Activated CD8-positive, alpha-beta T cell treated with anti-CD3 and anti-CD28 coated beads for 36 hours (primary cell): ENCODE measurements around the gene LEUTX. TPM values are rescaled to one million over a fixed set of nuclear protein-coding genes. Genes with fewer than 3 reads are reported as not detected.
A peak's percentile ranks its signal among the peaks of the same experiment; 100 is the strongest.

Experiments used
- ATAC-seq: fragments of 200-7000 bp; cut with Tn5 transposase; one replicate; pipeline ENCODE4 v1.10.0; 2021; ENCODE audit warnings: mild to moderate bottlenecking, moderate library complexity
- CTCF ChIA-PET: fragments of 350-600 bp; sonication (Branson Sonifier 250); formaldehyde crosslinking; loops from one replicate; lab custom pipeline; 2021; ENCODE audit warnings: antibody characterized with exemption; lab: Charles Lee
- POLR2A ChIA-PET: fragments of 350-600 bp; sonication (Branson Sonifier 250); formaldehyde crosslinking; loops from one replicate; lab custom pipeline; 2021; ENCODE audit warnings: antibody characterized with exemption; lab: Charles Lee
- DNase-seq: peaks from one replicate; pipeline ENCODE4 v3.0.0-alpha.2; 2020
- H3K27ac Mint-ChIP-seq: one replicate; pipeline ENCODE4 v1.8.0; 2021; ENCODE audit warnings: mild to moderate bottlenecking, mixed read lengths
- H3K27me3 Mint-ChIP-seq: one replicate; pipeline ENCODE4 v1.8.0; 2021; ENCODE audit warnings: mixed read lengths
- H3K36me3 Mint-ChIP-seq: one replicate; pipeline ENCODE4 v1.8.0; 2021; ENCODE audit warnings: low read depth, mixed read lengths
- H3K4me1 Mint-ChIP-seq: one replicate; pipeline ENCODE4 v1.8.0; 2021; ENCODE audit warnings: low read depth, mixed read lengths
- H3K4me3 Mint-ChIP-seq: one replicate; pipeline ENCODE4 v1.8.0; 2021; ENCODE audit warnings: mild to moderate bottlenecking, moderate library complexity, mixed read lengths
- H3K9me3 Mint-ChIP-seq: one replicate; pipeline ENCODE4 v1.8.0; 2021; ENCODE audit warnings: mixed read lengths
- CTCF ChIP-seq: fragments of 200-600 bp; IDR thresholded peaks from one replicate; pipeline ENCODE4 v1.8.0; 2022; ENCODE audit warnings: antibody characterized with exemption, mild to moderate bottlenecking
- intact Hi-C: fragments of 100-400 bp; cut with micrococcal nuclease; formaldehyde crosslinking; loops from one replicate; pipeline ENCODE4 v1.10.0; 2022
- microRNA-seq: library from miRNA; unstranded; fragments of <30 nt; microRNA quantifications from one replicate; pipeline ENCODE4 v1.2.0, GENCODE V29; 2022; ENCODE audit warnings: borderline microRNAs expressed, borderline replicate concordance
- total RNA-seq, 2 experiments: library from RNA; stranded (reverse); gene quantifications; one replicate each; pipeline ENCODE4 v1.2.3, GENCODE V29; 2021

The LEUTX gene
- total RNA-seq, 2 experiments from 2014 or later = not detected

- DNase-seq (peak; percentile 99), ATAC-seq (peak; percentile 86)
- CTCF ChIA-PET = interaction anchor here (1.1 to 2.1 kb wide), 4 partner anchors 11 to 137 kb away, joined by 3 to 37 read pairs (median 6); partner anchors contain the start of genes FBL and PSMC4
- TF ChIP-seq CTCF = no peak
- H3K27ac Mint-ChIP-seq = peak within 1 kb of the TSS; percentile 88
- POLR2A ChIA-PET = interaction anchor here (0.6 to 2.1 kb wide), 8 partner anchors 8 to 224 kb away, joined by 3 to 21 read pairs (median 3); partner anchors contain the start of gene FBL
- no peaks in the 10 kb centered on the region for H3K27me3 Mint-ChIP-seq
- peaks cover 31% of the 10 kb centered on the region for H3K4me1 Mint-ChIP-seq
- no peaks in the 10 kb centered on the region for H3K9me3 Mint-ChIP-seq
- peaks cover 71% of the 10 kb centered on the region for H3K36me3 Mint-ChIP-seq
- peak within 1 kb of the TSS; percentile 63 for H3K4me3 Mint-ChIP-seq
- intact Hi-C loops = no loop called here
Measured at GRCh38 chr19:39833464-39834286, 55.0 kb downstream of the LEUTX start, which contains the start of gene DYRK1B. Gene DYRK1B (minus strand): TSS chr19:39834162. CDS start chr19:39831867, 2,295 bp downstream.

- DNase-seq (no peak), ATAC-seq (no peak)
- Mint-ChIP-seq H3K9me3 (no peaks in the 10 kb centered on the region), H3K4me3 (peak overlapping the region; percentile 63), H3K27me3 (no peaks in the 10 kb centered on the region), H3K4me1 (peaks cover 29% of the 10 kb centered on the region), H3K36me3 (peaks cover 71% of the 10 kb centered on the region), H3K27ac (peak overlapping the region; percentile 88)
- CTCF ChIA-PET = interaction anchor here (1.5 to 2.1 kb wide), 3 partner anchors 10 to 136 kb away, joined by 5 to 37 read pairs (median 6); partner anchors contain the start of genes FBL and PSMC4
- POLR2A ChIA-PET = interaction anchor here (0.6 to 2.1 kb wide), 4 partner anchors 9 to 76 kb away, joined by 3 to 21 read pairs (median 6); partner anchors contain the start of gene FBL
- intact Hi-C loops = no loop called here
- TF ChIP-seq CTCF = no peak
Measured at GRCh38 chr19:39834287-39834841, 55.7 kb downstream of the LEUTX start.

Small RNAs within 50 kb of the gene (microRNA-seq; reads per million reads assigned to microRNA genes)
- not detected for gene MIR6719

Other genes with a start within 250 kb of the LEUTX start
- gene EID2B, start 246.0 kb upstream of the LEUTX start, total RNA-seq = 1 to 10 TPM; 3.0 TPM
- 10 to 100 TPM; 11.1 to 11.7 TPM for gene EID2, start 238.7 kb upstream of the LEUTX start, total RNA-seq
- gene LGALS13, start 176.3 kb upstream of the LEUTX start, total RNA-seq = not detected
- not detected for gene LGALS16, start 122.9 kb upstream of the LEUTX start, total RNA-seq
- 1 to 10 TPM in 1 of 2 experiments, not detected in 1; 1.8 TPM for gene LGALS14, start 74.4 kb upstream of the LEUTX start, total RNA-seq
- not detected for gene CLC, start 40.8 kb upstream of the LEUTX start, total RNA-seq
- 1 to 10 TPM; 5.4 to 7.0 TPM for gene DYRK1B, start 55.3 kb downstream of the LEUTX start, total RNA-seq
- 100 to 1,000 TPM; 901 to 905 TPM for gene FBL, start 67.5 kb downstream of the LEUTX start, total RNA-seq
- 1 to 10 TPM; 4.8 to 6.9 TPM for gene FCGBP, start 155.8 kb downstream of the LEUTX start, total RNA-seq
- gene PSMC4, start 192.3 kb downstream of the LEUTX start, total RNA-seq = 100 to 1,000 TPM; 105 to 107 TPM
- 1 to 10 TPM; 5.2 to 5.6 TPM for gene ZNF546, start 218.2 kb downstream of the LEUTX start, total RNA-seq